Measurements from ENCODE around the gene UQCC2.

- TF ChIP-seq CTCF (IDR thresholded peaks at IDR 0.05) (no peak), ZFX (IDR thresholded peaks at IDR 0.05; ENCODE audit: borderline replicate concordance) (no peak)
Observed at GRCh38 chr6:33690766-33691165, 20.7 kb downstream of the UQCC2 start.

All from 22Rv1 (cell line).